ENCODE data around the gene ETV3L.
A peak's percentile ranks its signal among the peaks of the same experiment; 100 is the strongest.

ETV3L gene

GRCh38 chr1:157131281-157131680 lies 31.7 kb upstream of the ETV3L start:
- no peak overlapping the region for H3K4me3 ChIP-seq (ENCODE audit: low read depth, low read length)
- no peaks in the 10 kb centered on the region for H3K9me3 ChIP-seq (ENCODE audit: severe bottlenecking)
- TF ChIP-seq CTCF (IDR thresholded peaks at IDR 0.05; ENCODE audit: low read depth, low read length) = no peak
- H3K36me3 ChIP-seq = peaks cover 66% of the 10 kb centered on the region
- no peak for DNase-seq
- no peak overlapping the region for H3K27ac ChIP-seq
- H3K27me3 ChIP-seq (ENCODE audit: insufficient read depth, low read depth, severe bottlenecking) = no peaks in the 10 kb centered on the region

GRCh38 chr1:157124855-157125254 lies 25.2 kb upstream of the ETV3L start:
- no peak for DNase-seq
- H3K36me3 ChIP-seq = peaks cover 36% of the 10 kb centered on the region

GRCh38 chr1:157119448-157119847 lies 19.8 kb upstream of the ETV3L start:
- peaks cover 15% of the 10 kb centered on the region for H3K36me3 ChIP-seq
- peak; percentile 4 for DNase-seq
- H3K9me3 ChIP-seq (ENCODE audit: severe bottlenecking) = no peaks in the 10 kb centered on the region
- no peak overlapping the region for H3K27ac ChIP-seq
- no peak overlapping the region for H3K4me3 ChIP-seq (ENCODE audit: low read depth, low read length)
- no peak for TF ChIP-seq CTCF (IDR thresholded peaks at IDR 0.05; ENCODE audit: low read depth, low read length)
- no peaks in the 10 kb centered on the region for H3K27me3 ChIP-seq (ENCODE audit: insufficient read depth, low read depth, severe bottlenecking)

More at GRCh38 chr1:157124855-157125254, 25.2 kb upstream of the ETV3L start:
- peak; percentile 53 for TF ChIP-seq CTCF (IDR thresholded peaks at IDR 0.05; ENCODE audit: low read depth, low read length)
- Histone ChIP-seq H3K4me3 (ENCODE audit: low read depth, low read length) (no peak overlapping the region), H3K27ac (no peak overlapping the region), H3K27me3 (ENCODE audit: insufficient read depth, low read depth, severe bottlenecking) (no peaks in the 10 kb centered on the region), H3K9me3 (ENCODE audit: severe bottlenecking) (no peaks in the 10 kb centered on the region)

- Histone ChIP-seq H3K36me3 (peaks cover 15% of the 10 kb centered on the region), H3K4me3 (ENCODE audit: low read depth, low read length) (no peak overlapping the region), H3K27ac (no peak overlapping the region), H3K27me3 (ENCODE audit: insufficient read depth, low read depth, severe bottlenecking) (no peaks in the 10 kb centered on the region), H3K9me3 (ENCODE audit: severe bottlenecking) (no peaks in the 10 kb centered on the region)
- DNase-seq = peak; percentile 4
- TF ChIP-seq CTCF (IDR thresholded peaks at IDR 0.05; ENCODE audit: low read depth, low read length) = no peak
These were observed 19.4 kb upstream of the ETV3L start for GRCh38 chr1:157119008-157119407.

GRCh38 chr1:157117527-157118057 lies 18.0 kb upstream of the ETV3L start:
- peaks cover 3% of the 10 kb centered on the region for H3K36me3 ChIP-seq
- TF ChIP-seq CTCF (IDR thresholded peaks at IDR 0.05; ENCODE audit: low read depth, low read length) = no peak
- DNase-seq = peak; percentile 8
- no peak overlapping the region for H3K27ac ChIP-seq
- H3K4me3 ChIP-seq (ENCODE audit: low read depth, low read length) = no peak overlapping the region
- no peaks in the 10 kb centered on the region for H3K9me3 ChIP-seq (ENCODE audit: severe bottlenecking)
- H3K27me3 ChIP-seq (ENCODE audit: insufficient read depth, low read depth, severe bottlenecking) = peaks cover 4% of the 10 kb centered on the region

- no peak for DNase-seq
- Histone ChIP-seq H3K9me3 (ENCODE audit: severe bottlenecking) (no peaks in the 10 kb centered on the region), H3K27me3 (ENCODE audit: insufficient read depth, low read depth, severe bottlenecking) (peaks cover 4% of the 10 kb centered on the region), H3K36me3 (no peaks in the 10 kb centered on the region), H3K27ac (no peak overlapping the region), H3K4me3 (ENCODE audit: low read depth, low read length) (no peak overlapping the region)
- TF ChIP-seq CTCF (IDR thresholded peaks at IDR 0.05; ENCODE audit: low read depth, low read length) = no peak
These were observed 17.1 kb upstream of the ETV3L start for GRCh38 chr1:157116737-157117103.
